22Rv1 (cell line): ENCODE data around the gene RGS1.

ENCODE experiments used
- CTCF ChIP-seq: fragments of 450-650 bp; IDR thresholded peaks from 2 replicates; pipeline ENCODE4 v1.5.1; 2017; ENCODE audit warnings: mild to moderate bottlenecking
- ZFX ChIP-seq: fragments of 450-650 bp; IDR thresholded peaks from 2 replicates; pipeline ENCODE4 v1.6.1; 2017; ENCODE audit warnings: antibody characterized with exemption, borderline replicate concordance

GRCh38 chr1:192552760-192553191 lies 22.8 kb upstream of the RGS1 start:
- TF ChIP-seq CTCF = no peak
- TF ChIP-seq ZFX = no peak
